Naive B cell (primary cell): ENCODE measurements around the gene PXYLP1. TPM values are rescaled to one million over a fixed set of nuclear protein-coding genes. Genes with fewer than 3 reads are reported as not detected.
A peak's percentile ranks its signal among the peaks of the same experiment; 100 is the strongest.
"Not testable (repeated sequence)": the region's sequence is repeated elsewhere in the genome, so short reads cannot be mapped to it uniquely, and the experiment has no call there.

Experiments
- ATAC-seq, 2 donors: fragments of 150-1000 bp; cut with Tn5 transposase; 2 replicates each; pipeline ENCODE4 v1.10.0; 2021; ENCODE audit warnings: low read depth in 2 of 2, mild to moderate bottlenecking in 2 of 2, moderate library complexity in 2 of 2
- DNase-seq: peaks from one replicate; pipeline ENCODE4 v3.0.0; 2022
- H3K27ac Mint-ChIP-seq, 6 donors: one replicate each; pipeline ENCODE4 v1.8.0; 2020 to 2022; ENCODE audit warnings: mild to moderate bottlenecking in 6 of 6, mixed read lengths in 6 of 6, moderate library complexity in 5 of 6, inconsistent platforms in 2 of 6
- H3K27me3 Mint-ChIP-seq, 3 donors: one replicate each; pipeline ENCODE4 v1.8.0; 2021 to 2022; ENCODE audit warnings: mixed read lengths in 3 of 3, mild to moderate bottlenecking in 1 of 3
- H3K36me3 Mint-ChIP-seq, 2 donors: one replicate each; pipeline ENCODE4 v1.8.0; 2020 to 2022; ENCODE audit warnings: mixed read lengths in 2 of 2, inconsistent platforms in 1 of 2, mild to moderate bottlenecking in 1 of 2
- H3K4me1 Mint-ChIP-seq, 3 donors: one replicate each; pipeline ENCODE4 v1.8.0; 2020 to 2022; ENCODE audit warnings: mixed read lengths in 3 of 3, inconsistent platforms in 1 of 3, mild to moderate bottlenecking in 1 of 3, moderate library complexity in 1 of 3
- H3K4me3 Mint-ChIP-seq, 8 donors: one replicate each; pipeline ENCODE4 v1.8.0; 2020 to 2022; ENCODE audit warnings: mild to moderate bottlenecking in 8 of 8, mixed read lengths in 8 of 8, moderate library complexity in 8 of 8, inconsistent platforms in 2 of 8
- H3K9me3 Mint-ChIP-seq, 7 donors: one replicate each; pipeline ENCODE4 v1.8.0; 2020 to 2022; ENCODE audit warnings: mixed read lengths in 7 of 7, mild to moderate bottlenecking in 5 of 7, inconsistent platforms in 2 of 7, moderate library complexity in 1 of 7
- polyA plus RNA-seq, 6 donors: library from polyadenylated mRNA; unstranded; fragments of 300-500 nt; fragmentation: Illumina TruSeq; gene quantifications; one replicate each; pipeline ENCODE4 v1.2.3, GENCODE V29; 2021; ENCODE audit warnings: low read depth in 6 of 6

The PXYLP1 gene
- polyA plus RNA-seq, 6 donors from 2014 or later, result 0.17 to 2.4 (median 1.2) TPM

- Mint-ChIP-seq H3K4me1 (peaks cover 6 to 14% (median 9%) of the 10 kb centered on the region in 3 donors), H3K36me3 (peaks cover 0 to 2% of the 10 kb centered on the region in 2 donors), H3K9me3 (no peaks in the 10 kb centered on the region), H3K27me3 (no peaks in the 10 kb centered on the region), H3K4me3 (peak overlapping the region in 1 of 8 donors; percentile 15), H3K27ac (peak overlapping the region in 1 of 6 donors; percentile 6)
- ATAC-seq (no peak), DNase-seq (no peak)
Observed at GRCh38 chr3:141306276-141306675, 74.7 kb downstream of the PXYLP1 start.

GRCh38 chr3:141306922-141307321 lies 75.3 kb downstream of the PXYLP1 start:
- ATAC-seq, result no peak
- H3K9me3 Mint-ChIP-seq, result no peaks in the 10 kb centered on the region
- no peak for DNase-seq
- H3K36me3 Mint-ChIP-seq, result peaks cover 0 to 8% of the 10 kb centered on the region in 2 donors
- H3K27me3 Mint-ChIP-seq, result no peaks in the 10 kb centered on the region
- H3K27ac Mint-ChIP-seq, result peak overlapping the region in 1 of 6 donors; percentile 52
- H3K4me1 Mint-ChIP-seq, result peaks cover 13 to 20% (median 16%) of the 10 kb centered on the region in 3 donors
- no peak overlapping the region for H3K4me3 Mint-ChIP-seq

GRCh38 chr3:141307351-141308059 lies 75.9 kb downstream of the PXYLP1 start:
- Mint-ChIP-seq H3K4me1 (peaks cover 19 to 26% (median 21%) of the 10 kb centered on the region in 3 donors), H3K27me3 (no peaks in the 10 kb centered on the region), H3K9me3 (no peaks in the 10 kb centered on the region), H3K36me3 (peaks cover 0 to 9% of the 10 kb centered on the region in 2 donors), H3K27ac (no peak overlapping the region), H3K4me3 (peak overlapping the region in 2 of 8 donors; percentile 16 to 48)
- no peak for DNase-seq
- no peak for ATAC-seq

- Mint-ChIP-seq H3K27ac (no peak overlapping the region), H3K4me1 (peaks cover 24 to 30% (median 24%) of the 10 kb centered on the region in 3 donors), H3K4me3 (peak overlapping the region in 2 of 8 donors; percentile 33 to 48)
Observed at GRCh38 chr3:141308588-141309218, 77.1 kb downstream of the PXYLP1 start.

GRCh38 chr3:141311170-141311495 lies 79.5 kb downstream of the PXYLP1 start:
- Mint-ChIP-seq H3K9me3 (peaks cover 0 to 2% (median 0%) of the 10 kb centered on the region in 7 donors), H3K4me1 (peaks cover 24 to 30% (median 24%) of the 10 kb centered on the region in 3 donors), H3K36me3 (peaks cover 0 to 9% of the 10 kb centered on the region in 2 donors), H3K27me3 (no peaks in the 10 kb centered on the region), H3K4me3 (peak overlapping the region; percentile 96 to 100 (median 99)), H3K27ac (peak overlapping the region; percentile 93 to 99 (median 97))
- DNase-seq (no peak), ATAC-seq (no peak)

More at GRCh38 chr3:141308588-141309218, 77.1 kb downstream of the PXYLP1 start:
- ATAC-seq (no peak), DNase-seq (no peak)
- no peaks in the 10 kb centered on the region for H3K27me3 Mint-ChIP-seq
- H3K36me3 Mint-ChIP-seq, result peaks cover 0 to 9% of the 10 kb centered on the region in 2 donors
- H3K9me3 Mint-ChIP-seq, result no peaks in the 10 kb centered on the region

- H3K36me3 Mint-ChIP-seq, result peaks cover 0 to 9% of the 10 kb centered on the region in 2 donors
- peak; percentile 99 to 100 for ATAC-seq
Observed at GRCh38 chr3:141311496-141312353, 80.1 kb downstream of the PXYLP1 start.

GRCh38 chr3:141312354-141313092 lies 80.9 kb downstream of the PXYLP1 start:
- Mint-ChIP-seq H3K27me3 (no peaks in the 10 kb centered on the region), H3K4me3 (peak overlapping the region; percentile 96 to 100 (median 99)), H3K9me3 (peaks cover 0 to 2% (median 0%) of the 10 kb centered on the region in 7 donors), H3K36me3 (peaks cover 0 to 9% of the 10 kb centered on the region in 2 donors), H3K4me1 (peaks cover 24 to 30% (median 24%) of the 10 kb centered on the region in 3 donors), H3K27ac (peak overlapping the region in 5 of 6 donors; percentile 93 to 99 (median 97))
- ATAC-seq, result no peak
- DNase-seq, result no peak

More at GRCh38 chr3:141311496-141312353, 80.1 kb downstream of the PXYLP1 start:
- H3K9me3 Mint-ChIP-seq, result peaks cover 0 to 2% (median 0%) of the 10 kb centered on the region in 7 donors
- peaks cover 24 to 30% (median 24%) of the 10 kb centered on the region in 3 donors for H3K4me1 Mint-ChIP-seq
- DNase-seq, result peak; percentile 97
- H3K4me3 Mint-ChIP-seq, result peak overlapping the region; percentile 96 to 100 (median 99)
- H3K27me3 Mint-ChIP-seq, result no peaks in the 10 kb centered on the region
- H3K27ac Mint-ChIP-seq, result peak overlapping the region; percentile 93 to 99 (median 97)

- no peak for DNase-seq
- peaks cover 0 to 3% (median 0%) of the 10 kb centered on the region in 3 donors for H3K27me3 Mint-ChIP-seq
- peaks cover 0 to 2% (median 0%) of the 10 kb centered on the region in 7 donors for H3K9me3 Mint-ChIP-seq
- peaks cover 24 to 30% (median 24%) of the 10 kb centered on the region in 3 donors for H3K4me1 Mint-ChIP-seq
- peak overlapping the region in 6 of 8 donors; percentile 12 to 97 (median 53) for H3K4me3 Mint-ChIP-seq
- no peak overlapping the region for H3K27ac Mint-ChIP-seq
- H3K36me3 Mint-ChIP-seq, result peaks cover 5 to 9% of the 10 kb centered on the region in 2 donors
- no peak for ATAC-seq
Observed at GRCh38 chr3:141313093-141313683, 81.6 kb downstream of the PXYLP1 start.

- peaks cover 5 to 12% of the 10 kb centered on the region in 2 donors for H3K36me3 Mint-ChIP-seq
- not testable (repeated sequence) for H3K27ac Mint-ChIP-seq, DNase-seq, H3K9me3 Mint-ChIP-seq, H3K27me3 Mint-ChIP-seq, ATAC-seq
- H3K4me1 Mint-ChIP-seq, result peaks cover 24 to 30% (median 24%) of the 10 kb centered on the region in 3 donors
- peak overlapping the region in 1 of 8 donors; percentile 49 for H3K4me3 Mint-ChIP-seq
Observed at GRCh38 chr3:141314415-141314814, 82.8 kb downstream of the PXYLP1 start.

- Mint-ChIP-seq H3K27ac (no peak overlapping the region), H3K9me3 (peaks cover 0 to 11% (median 4%) of the 10 kb centered on the region in 7 donors), H3K36me3 (peaks cover 5 to 12% of the 10 kb centered on the region in 2 donors), H3K27me3 (peaks cover 0 to 6% (median 5%) of the 10 kb centered on the region in 3 donors), H3K4me3 (no peak overlapping the region), H3K4me1 (peaks cover 25 to 29% (median 25%) of the 10 kb centered on the region in 3 donors)
- DNase-seq, result no peak
- no peak for ATAC-seq
Observed at GRCh38 chr3:141316851-141317250, 85.2 kb downstream of the PXYLP1 start.

- peaks cover 0 to 6% (median 5%) of the 10 kb centered on the region in 3 donors for H3K27me3 Mint-ChIP-seq
- peak overlapping the region in 6 of 8 donors; percentile 4 to 78 (median 44) for H3K4me3 Mint-ChIP-seq
- ATAC-seq, result peak in 1 of 2 donors; percentile 52
- H3K9me3 Mint-ChIP-seq, result peaks cover 0 to 11% (median 4%) of the 10 kb centered on the region in 7 donors
- peaks cover 5 to 10% of the 10 kb centered on the region in 2 donors for H3K36me3 Mint-ChIP-seq
- no peak for DNase-seq
- H3K27ac Mint-ChIP-seq, result peak overlapping the region in 5 of 6 donors; percentile 51 to 69 (median 60)
- peaks cover 13 to 17% (median 15%) of the 10 kb centered on the region in 3 donors for H3K4me1 Mint-ChIP-seq
Observed at GRCh38 chr3:141320399-141321108, 88.9 kb downstream of the PXYLP1 start.
